Stimulated activated CD4-positive, alpha-beta T cell treated with anti-CD3 and anti-CD28 coated beads, Interleukin-2, amount 100 ng/mL, for 24 hours (primary cell): ENCODE measurements around the gene PPIL6.

ENCODE experiments used
- DNase-seq, 2 donors: peaks; one replicate each; pipeline ENCODE4 v3.0.0-alpha.2; 2020

Gene PPIL6

DNA sequence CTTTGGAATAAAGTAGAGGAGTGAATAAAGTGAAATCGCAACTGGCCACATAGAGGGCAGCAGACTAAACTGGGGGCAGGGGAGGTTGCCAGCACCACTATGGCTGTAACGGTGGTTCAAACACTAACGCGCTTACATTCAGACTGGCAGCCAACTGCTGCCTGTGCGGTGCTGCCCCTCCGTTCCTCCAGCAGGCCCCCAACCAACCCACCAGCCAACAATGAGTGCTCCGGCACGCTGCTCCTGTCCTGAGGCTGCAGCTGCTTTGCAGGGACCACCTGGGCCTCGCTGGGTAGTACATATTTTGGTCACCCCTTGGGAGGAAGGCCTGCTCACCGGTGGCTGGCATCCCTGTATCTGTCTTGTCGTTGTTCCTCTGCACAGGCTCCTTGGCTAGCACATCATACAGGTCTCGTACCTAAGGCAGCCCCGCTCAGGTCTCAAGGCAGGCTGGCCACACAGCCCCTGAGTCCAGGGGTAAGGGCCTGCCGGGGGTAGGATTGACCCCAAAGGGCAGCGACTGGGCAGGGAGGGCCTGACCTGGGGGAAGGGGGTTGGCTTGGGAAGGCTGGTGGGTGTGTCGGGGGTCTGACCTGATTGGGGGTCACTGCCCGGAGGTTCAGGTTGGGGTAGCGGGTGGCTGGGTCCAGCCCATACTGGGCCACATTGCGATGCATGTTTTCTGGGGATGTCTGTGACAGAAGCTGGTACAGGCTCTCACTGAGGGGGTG, 8.8 kb upstream of the PPIL6 start:
- peak in 1 of 2 donors; percentile 17 for DNase-seq

GRCh38 chr6:109448615-109449014, 8.2 kb upstream of the PPIL6 start:
- DNase-seq = no peak

- no peak for DNase-seq
These were observed 7.6 kb upstream of the PPIL6 start for GRCh38 chr6:109447878-109448555.

DNA sequence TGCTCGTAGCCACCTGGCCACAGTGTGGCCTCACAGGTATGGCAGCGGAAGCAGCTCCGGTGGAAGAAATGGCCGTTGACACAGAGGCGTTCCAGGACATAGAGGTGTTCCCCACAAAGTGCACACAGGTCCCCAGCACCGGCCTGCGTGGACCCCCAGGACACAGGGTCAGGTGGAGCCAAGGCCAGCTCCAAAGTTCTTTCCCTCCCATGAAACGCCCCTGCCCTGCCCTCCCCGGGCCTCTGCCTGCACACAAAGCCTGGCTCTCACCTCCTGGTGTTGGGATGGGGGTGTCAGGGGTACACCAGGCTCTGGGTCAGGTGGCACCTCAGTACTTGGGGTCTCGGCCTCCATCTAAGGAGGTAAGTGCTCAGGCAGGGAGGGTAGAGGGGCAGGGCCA, 6.7 kb upstream of the PPIL6 start:
- no peak for DNase-seq

- no peak for DNase-seq
These were observed 6.1 kb upstream of the PPIL6 start for GRCh38 chr6:109446541-109446940.

GRCh38 chr6:109446072-109446471, 5.6 kb upstream of the PPIL6 start:
- DNase-seq = no peak

DNA sequence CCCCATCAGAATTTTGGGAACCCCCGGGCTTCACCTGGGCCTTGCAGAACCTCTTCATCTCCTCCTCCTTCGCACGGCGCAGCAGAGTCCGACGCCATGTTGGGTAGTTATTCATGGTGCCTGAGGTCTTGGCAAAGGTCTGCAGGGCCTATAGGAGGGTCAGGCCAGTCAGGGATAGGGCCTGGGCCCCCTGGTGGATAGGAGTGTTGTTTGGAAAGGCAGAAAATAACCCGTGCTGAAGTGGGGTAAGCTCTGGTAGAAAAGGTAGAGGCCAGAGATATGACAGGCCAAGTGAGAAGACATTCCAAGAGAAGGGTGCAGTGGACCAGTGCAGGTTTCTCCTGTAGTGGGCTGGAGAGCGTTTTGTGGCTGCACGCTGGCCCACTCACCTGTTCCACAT, 5.0 kb upstream of the PPIL6 start:
- DNase-seq = no peak

DNA sequence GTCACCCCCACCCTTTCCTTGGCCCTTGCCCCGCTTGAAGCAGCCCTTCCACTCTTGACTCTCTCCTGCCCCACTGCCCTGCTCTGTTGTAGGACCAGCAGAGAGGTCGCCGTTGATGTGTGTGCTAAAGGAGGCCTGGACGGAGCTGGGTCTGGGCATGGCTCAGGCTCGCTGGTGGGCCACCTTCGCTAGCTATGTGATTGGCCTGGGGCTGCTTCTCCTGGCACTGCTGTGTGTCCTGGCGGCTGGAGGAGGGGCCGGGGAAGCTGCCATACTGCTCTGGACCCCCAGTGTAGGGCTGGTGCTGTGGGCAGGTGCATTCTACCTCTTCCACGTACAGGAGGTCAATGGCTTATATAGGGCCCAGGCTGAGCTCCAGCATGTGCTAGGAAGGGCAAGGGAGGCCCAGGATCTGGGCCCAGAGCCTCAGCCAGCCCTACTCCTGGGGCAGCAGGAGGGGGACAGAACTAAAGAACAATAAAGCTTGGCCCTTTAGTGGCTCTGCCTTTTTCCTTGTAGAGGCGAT, 3.1 kb upstream of the PPIL6 start:
- no peak for DNase-seq

DNA sequence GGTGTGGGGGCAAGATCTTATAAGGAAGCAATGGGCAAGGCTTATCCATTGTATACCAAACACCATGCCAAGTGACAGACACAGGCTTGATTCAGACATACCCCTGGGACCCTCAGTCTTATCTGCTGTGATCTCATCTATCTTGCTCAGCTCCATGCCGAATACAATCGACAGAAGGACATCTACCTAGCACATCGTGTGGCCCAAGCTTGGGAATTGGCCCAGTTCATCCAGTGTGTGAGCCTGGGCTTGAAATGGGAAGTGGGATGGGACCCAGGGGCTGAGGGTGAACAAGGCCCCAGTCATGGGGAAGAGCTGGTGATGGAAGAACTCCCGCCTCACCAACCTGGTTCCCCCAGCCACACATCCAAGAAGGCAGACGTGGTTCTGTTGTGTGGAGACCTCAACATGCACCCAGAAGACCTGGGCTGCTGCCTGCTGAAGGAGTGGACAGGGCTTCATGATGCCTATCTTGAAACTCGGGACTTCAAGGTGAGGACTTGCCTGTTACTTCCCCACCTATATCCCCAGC, 2.0 kb upstream of the PPIL6 start:
- no peak for DNase-seq

- DNase-seq = peak in 1 of 2 donors; percentile 50
These were observed 815 bp upstream of the PPIL6 start for GRCh38 chr6:109441069-109441816.

DNA sequence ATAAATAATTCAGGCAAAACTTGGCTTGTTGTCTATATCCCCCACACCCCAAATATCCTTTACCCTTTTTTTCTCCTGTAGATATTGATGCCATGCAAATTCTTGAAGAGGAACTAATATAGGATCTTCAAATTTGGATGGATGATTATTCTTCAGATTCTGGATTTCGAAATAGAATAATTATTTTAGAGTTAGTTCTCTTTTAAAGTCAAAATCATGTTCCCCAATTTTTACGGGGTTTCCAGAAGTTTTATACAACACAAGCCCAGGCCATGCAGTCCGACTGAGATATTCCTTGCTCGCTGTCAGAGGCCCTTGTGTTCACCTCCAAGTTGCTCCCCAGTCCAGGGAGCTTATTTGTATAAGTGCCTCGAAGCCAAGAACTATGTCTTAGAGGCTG, 4.4 kb downstream of the PPIL6 start:
- no peak for DNase-seq

GRCh38 chr6:109434456-109434855, 6.0 kb downstream of the PPIL6 start:
- no peak for DNase-seq

- no peak for DNase-seq
These were observed 10.9 kb downstream of the PPIL6 start for GRCh38 chr6:109429496-109429895.

GRCh38 chr6:109428889-109429477, 11.4 kb downstream of the PPIL6 start:
- DNase-seq = no peak

DNA sequence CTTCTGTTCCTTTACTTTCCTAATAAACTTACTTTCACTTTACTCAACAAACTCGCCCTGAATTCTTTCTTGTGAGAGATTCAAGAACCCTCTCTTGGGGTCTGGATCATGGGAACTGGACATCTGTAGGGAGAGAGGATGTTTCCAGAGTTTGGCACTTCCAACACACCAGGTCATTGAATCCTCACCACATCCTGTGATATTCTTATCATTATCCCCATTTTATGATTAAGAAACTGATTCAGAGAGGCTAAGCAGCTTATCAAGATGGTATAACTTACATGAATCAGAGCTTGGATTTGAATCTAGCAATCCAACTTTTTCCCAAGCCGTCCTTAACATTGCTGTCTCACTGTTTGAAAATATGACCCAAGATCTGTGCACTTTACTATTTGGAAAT, 15.5 kb downstream of the PPIL6 start:
- no peak for DNase-seq

DNA sequence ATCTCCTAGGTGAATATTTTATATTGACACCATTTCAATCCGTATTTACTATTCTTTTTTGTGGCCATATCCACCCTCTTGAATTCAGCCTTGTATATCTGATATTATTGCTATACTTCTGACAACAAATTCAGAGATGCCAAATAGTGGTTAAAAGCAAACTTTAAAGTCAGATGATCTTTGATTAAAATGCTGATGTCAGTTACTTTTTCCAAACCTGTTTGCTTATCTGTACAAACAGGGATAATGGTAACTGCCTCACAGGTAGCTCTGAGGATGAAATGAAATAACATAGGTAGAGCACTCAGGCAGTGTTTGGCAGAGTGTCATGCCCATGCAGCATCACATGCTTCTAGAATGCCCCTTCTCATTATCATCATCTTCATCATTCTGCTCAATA, 19.2 kb downstream of the PPIL6 start:
- DNase-seq = no peak

GRCh38 chr6:109420751-109421150, 19.7 kb downstream of the PPIL6 start:
- no peak for DNase-seq

DNA sequence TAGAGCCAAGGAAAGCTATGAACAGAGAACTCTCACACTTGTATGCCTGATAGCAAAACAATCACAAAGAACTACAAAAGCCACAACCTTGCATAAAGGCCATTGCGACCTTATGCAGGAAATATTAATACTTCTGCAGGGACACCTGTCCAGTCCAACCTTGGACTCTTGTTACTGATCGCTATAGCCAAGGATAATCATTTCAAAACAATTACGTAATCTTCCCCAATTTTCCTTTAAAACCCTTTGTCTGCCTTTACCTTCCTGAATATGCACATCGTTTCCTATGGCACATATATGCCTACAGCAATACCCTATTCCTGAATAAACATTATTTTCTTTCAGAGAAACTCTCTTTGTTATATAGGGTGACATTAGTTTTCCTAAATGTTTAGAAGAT, 22.8 kb downstream of the PPIL6 start:
- no peak for DNase-seq

- no peak for DNase-seq
These were observed 29.4 kb downstream of the PPIL6 start for GRCh38 chr6:109411034-109411433.

- DNase-seq = no peak
These were observed 34.2 kb downstream of the PPIL6 start for GRCh38 chr6:109406196-109406595.

DNA sequence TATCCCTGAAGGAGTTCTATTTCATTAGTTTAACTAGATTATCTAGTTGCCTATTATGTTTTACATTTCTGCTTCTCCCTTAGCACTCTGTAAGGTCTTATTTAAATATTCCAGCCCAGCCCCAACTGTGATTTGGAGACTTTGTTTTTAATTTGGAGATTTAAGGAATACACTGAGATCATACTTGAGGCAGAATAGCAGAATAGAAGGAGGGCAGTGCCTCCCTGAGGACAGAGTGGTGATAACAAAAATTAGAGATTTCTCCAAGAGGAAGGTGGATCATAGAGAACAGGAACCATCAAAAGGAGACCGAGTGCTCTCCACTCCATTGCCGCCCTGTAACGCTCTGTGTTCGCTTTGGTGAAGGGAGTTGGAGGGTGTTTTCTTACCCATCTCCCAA, 43.4 kb downstream of the PPIL6 start:
- DNase-seq = no peak

GRCh38 chr6:109396046-109396718, 44.2 kb downstream of the PPIL6 start:
- no peak for DNase-seq

- no peak for DNase-seq
These were observed 46.5 kb downstream of the PPIL6 start for GRCh38 chr6:109393886-109394281.
